Measurements from ENCODE around the gene TOMM20. TPM values are rescaled to one million over a fixed set of nuclear protein-coding genes. Genes with fewer than 3 reads are reported as not detected.

TOMM20 gene
- total RNA-seq, 1 donor from 2014 or later: 101 TPM

GRCh38 chr1:235078480-235079381 is 49.9 kb downstream of the TOMM20 start:
- TF ChIP-seq CTCF (conservative IDR thresholded peaks at IDR 0.05; ENCODE audit: low read depth, low read length): no peak
- no peak overlapping the region for H3K4me3 ChIP-seq (ENCODE audit: low read depth, low read length)
- DNase-seq (ENCODE audit: low read depth): no peak

GRCh38 chr1:235077571-235078479 is 50.8 kb downstream of the TOMM20 start:
- no peak for TF ChIP-seq CTCF (conservative IDR thresholded peaks at IDR 0.05; ENCODE audit: low read depth, low read length)
- no peak overlapping the region for H3K4me3 ChIP-seq (ENCODE audit: low read depth, low read length)
- DNase-seq (ENCODE audit: low read depth): no peak

- no peak overlapping the region for H3K4me3 ChIP-seq (ENCODE audit: low read depth, low read length)
- no peak for DNase-seq (ENCODE audit: low read depth)
- TF ChIP-seq CTCF (conservative IDR thresholded peaks at IDR 0.05; ENCODE audit: low read depth, low read length): no peak
These were observed 51.5 kb downstream of the TOMM20 start for GRCh38 chr1:235077163-235077540.

GRCh38 chr1:235076504-235077162 is 52.0 kb downstream of the TOMM20 start:
- TF ChIP-seq CTCF (conservative IDR thresholded peaks at IDR 0.05; ENCODE audit: low read depth, low read length): no peak
- H3K4me3 ChIP-seq (ENCODE audit: low read depth, low read length): no peak overlapping the region
- no peak for DNase-seq (ENCODE audit: low read depth)

GRCh38 chr1:235075777-235076308 is 52.8 kb downstream of the TOMM20 start:
- no peak for DNase-seq (ENCODE audit: low read depth)
- no peak for TF ChIP-seq CTCF (conservative IDR thresholded peaks at IDR 0.05; ENCODE audit: low read depth, low read length)
- H3K4me3 ChIP-seq (ENCODE audit: low read depth, low read length): no peak overlapping the region

GRCh38 chr1:235075048-235075776 is 53.4 kb downstream of the TOMM20 start:
- TF ChIP-seq CTCF (conservative IDR thresholded peaks at IDR 0.05; ENCODE audit: low read depth, low read length): no peak
- DNase-seq (ENCODE audit: low read depth): no peak
- no peak overlapping the region for H3K4me3 ChIP-seq (ENCODE audit: low read depth, low read length)
